ENCODE results near the gene PITPNC1. TPM values are rescaled to one million over a fixed set of nuclear protein-coding genes. Genes with fewer than 3 reads are reported as not detected.

Gene PITPNC1
- total RNA-seq, 4 donors from 2014 or later = 14.1 to 35.5 (median 31.8) TPM

- Histone ChIP-seq H3K27ac (replicated peaks in 1 of 4) (peak overlapping the region; percentile 78 to 90 (median 86)), H3K9me3 (no peaks in the 10 kb centered on the region), H3K36me3 (peaks cover 17 to 26% (median 20%) of the 10 kb centered on the region in 4 donors), H3K4me1 (peaks cover 19 to 29% (median 25%) of the 10 kb centered on the region in 4 donors), H3K4me3 (peak overlapping the region; percentile 74 to 95 (median 86)), H3K27me3 (no peaks in the 10 kb centered on the region)
- TF ChIP-seq CTCF (IDR thresholded peaks at IDR 0.05) (no peak), EP300 (IDR thresholded peaks at IDR 0.05) (no peak), POLR2AphosphoS5 (IDR thresholded peaks at IDR 0.05) (no peak), POLR2A (IDR thresholded peaks at IDR 0.05; ENCODE audit: low read depth) (no peak)
- intact Hi-C loops (cut with DNase I) = loop anchor here (5.0 kb wide), 1 partner anchor 110 kb away; the partner anchor contains the start of gene BPTF
- no peak for DNase-seq (ENCODE audit: extremely low spot score)
- 0% methylated on average over 5 of the region's 5 CpGs for WGBS
These were observed 340.1 kb downstream of the PITPNC1 start for GRCh38 chr17:67717192-67717623.

- intact Hi-C loops (cut with DNase I) = loop anchor here (5.0 kb wide), 1 partner anchor 110 kb away; the partner anchor contains the start of gene BPTF
- Histone ChIP-seq H3K27ac (replicated peaks in 1 of 4) (peak within 1 kb of the TSS; percentile 78 to 90 (median 86)), H3K4me1 (peaks cover 19 to 29% (median 25%) of the 10 kb centered on the region in 4 donors), H3K36me3 (peaks cover 23 to 31% (median 25%) of the 10 kb centered on the region in 4 donors), H3K27me3 (no peaks in the 10 kb centered on the region), H3K4me3 (peak within 1 kb of the TSS; percentile 74 to 95 (median 86)), H3K9me3 (no peaks in the 10 kb centered on the region)
- no peak for TF ChIP-seq EP300 (IDR thresholded peaks at IDR 0.05)
- TF ChIP-seq POLR2A (IDR thresholded peaks at IDR 0.05; ENCODE audit: low read depth) = no peak
- peak; percentile 98 to 99 for TF ChIP-seq POLR2AphosphoS5 (IDR thresholded peaks at IDR 0.05)
- TF ChIP-seq CTCF (IDR thresholded peaks at IDR 0.05) = peak; percentile 83 to 97 (median 95)
- peak; percentile 99 for DNase-seq (ENCODE audit: extremely low spot score)
- 2% methylated on average over 27 of the region's 49 CpGs for WGBS
These were observed 340.7 kb downstream of the PITPNC1 start, which contains the start of gene NOL11 for GRCh38 chr17:67717624-67718324. Gene NOL11 (plus strand): TSS chr17:67717936. CDS start chr17:67717948, 12 bp downstream.

- Histone ChIP-seq H3K4me3 (peak overlapping the region; percentile 74 to 95 (median 86)), H3K27me3 (no peaks in the 10 kb centered on the region), H3K36me3 (peaks cover 24 to 36% (median 30%) of the 10 kb centered on the region in 4 donors), H3K9me3 (no peaks in the 10 kb centered on the region), H3K4me1 (peaks cover 19 to 29% (median 25%) of the 10 kb centered on the region in 4 donors), H3K27ac (replicated peaks in 1 of 4) (peak overlapping the region; percentile 78 to 90 (median 85))
- intact Hi-C loops (cut with DNase I) = loop anchor here (5.0 kb wide), 1 partner anchor 109 kb away; the partner anchor contains the start of gene BPTF
- no peak for TF ChIP-seq CTCF (IDR thresholded peaks at IDR 0.05)
- no peak for TF ChIP-seq POLR2A (IDR thresholded peaks at IDR 0.05; ENCODE audit: low read depth)
- no peak for TF ChIP-seq POLR2AphosphoS5 (IDR thresholded peaks at IDR 0.05)
- no peak for TF ChIP-seq EP300 (IDR thresholded peaks at IDR 0.05)
- 0% methylated on average over 16 of the region's 16 CpGs for WGBS
- no peak for DNase-seq (ENCODE audit: extremely low spot score)
These were observed 341.4 kb downstream of the PITPNC1 start for GRCh38 chr17:67718325-67718941.

- Histone ChIP-seq H3K4me1 (peaks cover 0 to 6% (median 0%) of the 10 kb centered on the region in 4 donors), H3K4me3 (no peak overlapping the region), H3K27me3 (no peaks in the 10 kb centered on the region), H3K36me3 (peaks cover 85 to 100% (median 93%) of the 10 kb centered on the region in 4 donors), H3K9me3 (no peaks in the 10 kb centered on the region), H3K27ac (replicated peaks in 1 of 4) (no peak overlapping the region)
- TF ChIP-seq EP300 (IDR thresholded peaks at IDR 0.05) (no peak), POLR2AphosphoS5 (IDR thresholded peaks at IDR 0.05) (no peak), POLR2A (IDR thresholded peaks at IDR 0.05; ENCODE audit: low read depth) (no peak), CTCF (IDR thresholded peaks at IDR 0.05) (no peak)
- WGBS = 90% methylated on average over 4 of the region's 4 CpGs
- no peak for DNase-seq (ENCODE audit: extremely low spot score)
- intact Hi-C loops (cut with DNase I) = no loop called here
These were observed 348.3 kb downstream of the PITPNC1 start for GRCh38 chr17:67725373-67725791.

Measured in esophagus muscularis mucosa (tissue), 4 donors.